ENCODE data around the gene MPRIP.

- TF ChIP-seq NFIC (IDR thresholded peaks at IDR 0.05) (no peak), REST (IDR thresholded peaks at IDR 0.05; ENCODE audit: low read depth) (no peak), MAX (IDR thresholded peaks at IDR 0.05) (no peak)
These were observed 127.1 kb downstream of the MPRIP start for GRCh38 chr17:17169396-17169795.

All from Ishikawa (cell line).